SU-DHL-6 (cell line): ENCODE measurements around the gene RNF38.

ENCODE experiments used
- H2AFZ ChIP-seq: fragments of 200-600 bp; sonication (generic); 2 replicates; pipeline ENCODE4 v1.6.1; 2014; ENCODE audit warnings: low read depth, mild to moderate bottlenecking, moderate library complexity, mixed read lengths, antibody characterized with exemption, low read length; ENCODE audit not compliant: severe bottlenecking
- H3F3A ChIP-seq: fragments of 200-600 bp; shearing (Covaris generic); 2 replicates; pipeline ENCODE4 v1.6.0; 2016; ENCODE audit warnings: antibody characterized with exemption, mild to moderate bottlenecking; ENCODE audit not compliant: insufficient read depth
- H3K27ac ChIP-seq: fragments of 200-600 bp; sonication (generic); 2 replicates; pipeline ENCODE4 v1.5.1; 2016; ENCODE audit warnings: low read depth, mild to moderate bottlenecking, low read length, moderate library complexity, mixed read lengths
- H3K27me3 ChIP-seq: fragments of 200-600 bp; sonication (generic), shearing (Covaris generic); 2 replicates; pipeline ENCODE4 v1.6.0; 2014; ENCODE audit warnings: mild to moderate bottlenecking, low read length
- H3K36me3 ChIP-seq: fragments of 200-600 bp; sonication (generic); 2 replicates; pipeline ENCODE4 v1.6.1; 2014; ENCODE audit warnings: mild to moderate bottlenecking, low read length, mixed read lengths
- H3K4me2 ChIP-seq: fragments of 300-600, 200-600 bp; shearing (Covaris generic), sonication (generic); 2 replicates; pipeline ENCODE4 v1.6.0; 2014; ENCODE audit warnings: low read length, low read depth, mild to moderate bottlenecking; ENCODE audit not compliant: poor library complexity, severe bottlenecking
- H3K4me3 ChIP-seq: fragments of 200-600 bp; sonication (generic); 2 replicates; pipeline ENCODE4 v1.5.1; 2014; ENCODE audit warnings: antibody characterized with exemption, low read length, mild to moderate bottlenecking, mixed read lengths; ENCODE audit not compliant: insufficient read depth, poor library complexity, severe bottlenecking
- H3K79me2 ChIP-seq: fragments of 200-600 bp; sonication (generic); 2 replicates; pipeline ENCODE4 v1.6.1; 2014; ENCODE audit warnings: mild to moderate bottlenecking, low read length, moderate library complexity; ENCODE audit not compliant: insufficient read depth
- H3K9ac ChIP-seq: fragments of 200-600 bp; sonication (generic); 2 replicates; pipeline ENCODE4 v1.7.0; 2014; ENCODE audit warnings: mild to moderate bottlenecking, low read length
- H3K9me2 ChIP-seq: fragments of 200-600 bp; sonication (generic); replicated peaks from 2 replicates; pipeline ENCODE4 v1.6.1; 2014; ENCODE audit warnings: low read length; ENCODE audit not compliant: insufficient read depth
- H3K9me3 ChIP-seq: fragments of 200-600 bp; sonication (generic); 2 replicates; pipeline ENCODE4 v1.6.1; 2014; ENCODE audit warnings: low read length, mixed read lengths; ENCODE audit not compliant: insufficient read depth
- H4K20me1 ChIP-seq: fragments of 200-600 bp; sonication (generic); 2 replicates; pipeline ENCODE4 v1.6.1; 2014; ENCODE audit warnings: low read depth, mild to moderate bottlenecking, antibody characterized with exemption, low read length, moderate library complexity, mixed read lengths
- CTCF ChIP-seq: fragments of 200-600 bp; sonication (generic); IDR thresholded peaks from one replicate; pipeline ENCODE4 v1.5.1; 2017; ENCODE audit warnings: antibody characterized with exemption, mild to moderate bottlenecking, low read length, moderate library complexity; ENCODE audit not compliant: insufficient read depth, poor library complexity, severe bottlenecking
- EZH2phosphoT487 ChIP-seq: fragments of 200-600 bp; sonication (generic), shearing (Covaris generic); conservative IDR thresholded peaks from 2 replicates; pipeline ENCODE4 v1.6.1; 2018; ENCODE audit warnings: mild to moderate bottlenecking, antibody characterized with exemption, low read length, moderate library complexity, mixed read lengths

The RNF38 gene

GRCh38 chr9:36337865-36338264 is 62.2 kb downstream of the RNF38 start:
- Histone ChIP-seq H3K9ac (no peak overlapping the region), H3K36me3 (peaks cover 27% of the 10 kb centered on the region; the same call in 1 of the 2 replicates), H3K27me3 (no peaks in the 10 kb centered on the region), H4K20me1 (no peaks in the 10 kb centered on the region), H3K4me2 (no peak overlapping the region), H3K9me2 (no peaks in the 10 kb centered on the region), H3F3A (no peaks in the 10 kb centered on the region), H3K4me3 (no peak overlapping the region), H3K79me2 (no peaks in the 10 kb centered on the region), H2AFZ (no peak overlapping the region), H3K9me3 (no peaks in the 10 kb centered on the region), H3K27ac (no peak overlapping the region)
- TF ChIP-seq EZH2phosphoT487 = no peak
- TF ChIP-seq CTCF = no peak

GRCh38 chr9:36337002-36337401 is 63.1 kb downstream of the RNF38 start:
- no peak overlapping the region for H3K9ac ChIP-seq
- H3K79me2 ChIP-seq = no peaks in the 10 kb centered on the region
- peaks cover 19% of the 10 kb centered on the region; the same call in 1 of the 2 replicates for H3K36me3 ChIP-seq
- H3K4me3 ChIP-seq = no peak overlapping the region
- no peaks in the 10 kb centered on the region for H4K20me1 ChIP-seq
- no peak overlapping the region for H2AFZ ChIP-seq
- H3K9me3 ChIP-seq = no peaks in the 10 kb centered on the region
- H3F3A ChIP-seq = no peaks in the 10 kb centered on the region
- H3K27me3 ChIP-seq = no peaks in the 10 kb centered on the region
- no peak overlapping the region for H3K4me2 ChIP-seq
- no peak overlapping the region for H3K27ac ChIP-seq
- TF ChIP-seq CTCF (no peak), EZH2phosphoT487 (no peak)
- no peaks in the 10 kb centered on the region for H3K9me2 ChIP-seq

GRCh38 chr9:36336131-36336907 is 63.8 kb downstream of the RNF38 start:
- H2AFZ ChIP-seq = no peak overlapping the region
- no peaks in the 10 kb centered on the region for H3F3A ChIP-seq
- TF ChIP-seq CTCF = no peak
- TF ChIP-seq EZH2phosphoT487 = no peak
- H3K79me2 ChIP-seq = no peaks in the 10 kb centered on the region
- no peak overlapping the region for H3K4me3 ChIP-seq
- no peaks in the 10 kb centered on the region for H3K9me2 ChIP-seq
- H3K9ac ChIP-seq = no peak overlapping the region
- H3K27ac ChIP-seq = no peak overlapping the region
- no peak overlapping the region for H3K4me2 ChIP-seq
- no peaks in the 10 kb centered on the region for H4K20me1 ChIP-seq
- H3K36me3 ChIP-seq = peaks cover 14% of the 10 kb centered on the region; the same call in 1 of the 2 replicates
- no peaks in the 10 kb centered on the region for H3K9me3 ChIP-seq
- H3K27me3 ChIP-seq = no peaks in the 10 kb centered on the region
